BLaER1 (cell line): Measurements from ENCODE around the gene CCDC158.

Source experiments
- H3K27ac ChIP-seq: shearing (Covaris generic); formaldehyde crosslinking; 2 replicates; pipeline ENCODE4 v1.8.1; 2022
- H3K27me3 ChIP-seq: shearing (Covaris generic); formaldehyde crosslinking; 2 replicates; pipeline ENCODE4 v1.8.1; 2022
- H3K36me3 ChIP-seq: shearing (Covaris generic); formaldehyde crosslinking; 2 replicates; pipeline ENCODE4 v1.8.1; 2022
- H3K4me1 ChIP-seq: shearing (Covaris generic); formaldehyde crosslinking; 2 replicates; pipeline ENCODE4 v1.8.1; 2022
- H3K4me2 ChIP-seq: shearing (Covaris generic); formaldehyde crosslinking; 2 replicates; pipeline ENCODE4 v1.8.1; 2022
- H3K4me3 ChIP-seq: shearing (Covaris generic); formaldehyde crosslinking; 2 replicates; pipeline ENCODE4 v1.8.1; 2022
- H3K9ac ChIP-seq: shearing (Covaris generic); formaldehyde crosslinking; 2 replicates; pipeline ENCODE4 v1.8.1; 2022
- H3K9me3 ChIP-seq: shearing (Covaris generic); formaldehyde crosslinking; 2 replicates; pipeline ENCODE4 v1.8.1; 2022
- H4K20me1 ChIP-seq: shearing (Covaris generic); formaldehyde crosslinking; 2 replicates; pipeline ENCODE4 v1.8.1; 2022
- Cebpa-rat ChIP-seq: shearing (Covaris generic); IDR thresholded peaks from 2 replicates; pipeline ENCODE4 v1.8.1; 2022

CCDC158 gene

DNA sequence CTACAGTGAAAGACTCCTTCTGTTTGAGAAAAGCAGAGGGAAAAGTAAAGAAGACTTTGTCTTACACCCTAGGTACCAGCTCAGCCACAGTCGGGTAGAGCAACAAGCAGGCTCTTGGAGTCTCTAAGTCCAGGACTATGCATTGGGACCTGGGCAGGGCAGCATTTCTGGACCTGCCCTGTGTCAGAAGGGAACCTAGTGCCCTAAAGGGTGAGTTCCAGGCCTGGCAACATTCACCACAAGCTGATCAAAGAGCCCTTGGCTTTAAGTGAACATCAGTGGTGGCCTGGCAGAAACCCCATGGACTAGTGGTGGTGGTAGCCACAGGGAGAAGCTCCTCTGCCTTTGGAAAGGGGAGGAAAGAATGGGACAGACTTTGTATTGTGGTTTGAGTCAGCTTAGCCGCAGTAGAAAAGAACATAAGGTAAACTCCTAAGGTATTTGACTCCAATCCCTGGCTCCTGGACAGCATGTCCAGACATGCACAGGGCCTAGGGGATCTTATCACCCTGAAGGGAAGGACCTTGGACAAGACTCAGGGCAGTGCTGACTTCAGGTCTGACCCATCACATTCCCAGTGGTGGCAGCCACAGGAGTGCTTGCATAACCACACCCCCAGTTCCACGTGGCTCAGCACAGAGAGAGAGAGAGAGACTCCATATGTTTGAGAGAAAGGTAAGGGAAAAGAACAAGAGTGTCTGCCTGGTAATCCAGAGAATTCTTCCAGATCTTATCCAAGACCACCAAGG is 32.6 kb downstream of the CCDC158 start:
- Histone ChIP-seq H3K9me3 (peaks cover 35% of the 10 kb centered on the region; the same call in 1 of the 2 replicates), H4K20me1 (no peaks in the 10 kb centered on the region), H3K36me3 (no peaks in the 10 kb centered on the region), H3K9ac (no peak overlapping the region), H3K4me1 (no peaks in the 10 kb centered on the region), H3K4me2 (no peak overlapping the region), H3K27me3 (no peaks in the 10 kb centered on the region), H3K27ac (no peak overlapping the region), H3K4me3 (no peak overlapping the region)
- TF ChIP-seq Cebpa-rat: no peak

DNA sequence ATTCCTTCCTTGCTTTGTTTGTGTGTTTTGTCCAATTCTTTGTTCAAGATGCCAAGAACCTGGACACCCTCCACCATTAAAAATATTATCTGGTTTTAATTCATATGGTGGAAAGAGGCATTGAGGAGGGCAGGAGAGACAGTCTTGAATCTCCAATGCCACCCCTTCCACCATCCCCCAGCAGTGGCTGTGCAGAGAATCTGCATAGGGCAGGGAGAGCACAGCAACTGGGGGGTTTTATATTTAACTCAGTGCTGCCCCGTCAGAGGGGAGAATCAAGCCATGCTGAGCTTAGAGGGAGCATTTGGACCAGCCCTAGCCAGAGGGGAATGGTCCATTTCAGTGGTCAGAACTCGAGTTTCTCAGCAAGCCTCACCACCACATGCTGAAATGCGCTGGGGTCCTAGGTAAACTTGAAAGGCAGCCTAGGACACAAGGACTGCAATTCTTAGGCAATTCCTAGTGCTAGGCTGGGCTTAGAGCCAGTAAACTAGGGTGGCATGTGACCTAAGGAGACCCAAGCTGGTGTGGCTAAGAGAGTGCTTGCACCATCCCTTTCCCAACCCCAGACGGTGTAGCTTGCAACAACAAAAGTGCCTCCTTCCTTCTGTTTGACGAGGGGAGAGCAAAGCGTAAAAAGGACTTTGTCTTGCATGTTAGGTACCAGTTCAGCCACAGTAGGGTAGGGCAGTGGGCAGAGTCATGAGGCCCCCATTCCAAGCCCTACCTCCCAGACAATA is 34.2 kb downstream of the CCDC158 start:
- no peak overlapping the region for H3K4me2 ChIP-seq
- H3K4me3 ChIP-seq: no peak overlapping the region
- TF ChIP-seq Cebpa-rat: no peak
- no peaks in the 10 kb centered on the region for H3K4me1 ChIP-seq
- H3K36me3 ChIP-seq: no peaks in the 10 kb centered on the region
- no peaks in the 10 kb centered on the region for H3K27me3 ChIP-seq
- no peak overlapping the region for H3K27ac ChIP-seq
- H3K9me3 ChIP-seq: peaks cover 30% of the 10 kb centered on the region; the same call in 1 of the 2 replicates
- H4K20me1 ChIP-seq: no peaks in the 10 kb centered on the region
- H3K9ac ChIP-seq: no peak overlapping the region

DNA sequence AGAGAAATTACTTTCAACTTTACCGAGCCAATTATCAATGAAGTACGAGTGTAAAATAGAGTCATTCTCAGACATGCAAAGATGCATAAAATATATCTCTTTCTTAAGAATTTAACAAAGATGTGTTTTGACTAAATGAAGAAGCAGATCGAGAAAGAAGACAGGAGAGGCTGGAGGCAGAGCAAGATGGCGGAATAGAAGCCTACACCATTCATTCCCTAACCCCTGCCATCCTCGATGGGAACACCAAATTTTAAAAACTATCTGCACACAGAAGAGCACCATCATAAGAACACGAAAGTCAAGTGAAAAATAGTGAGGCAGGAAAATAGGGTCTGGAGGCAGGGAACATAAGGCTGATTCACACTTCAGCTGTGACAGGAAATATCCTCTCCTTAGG is 35.0 kb downstream of the CCDC158 start:
- Histone ChIP-seq H3K27me3 (no peaks in the 10 kb centered on the region), H3K27ac (no peak overlapping the region), H4K20me1 (no peaks in the 10 kb centered on the region), H3K4me1 (no peaks in the 10 kb centered on the region), H3K9me3 (peaks cover 33% of the 10 kb centered on the region), H3K9ac (no peak overlapping the region), H3K4me2 (no peak overlapping the region), H3K36me3 (no peaks in the 10 kb centered on the region), H3K4me3 (no peak overlapping the region)
- TF ChIP-seq Cebpa-rat: no peak

DNA sequence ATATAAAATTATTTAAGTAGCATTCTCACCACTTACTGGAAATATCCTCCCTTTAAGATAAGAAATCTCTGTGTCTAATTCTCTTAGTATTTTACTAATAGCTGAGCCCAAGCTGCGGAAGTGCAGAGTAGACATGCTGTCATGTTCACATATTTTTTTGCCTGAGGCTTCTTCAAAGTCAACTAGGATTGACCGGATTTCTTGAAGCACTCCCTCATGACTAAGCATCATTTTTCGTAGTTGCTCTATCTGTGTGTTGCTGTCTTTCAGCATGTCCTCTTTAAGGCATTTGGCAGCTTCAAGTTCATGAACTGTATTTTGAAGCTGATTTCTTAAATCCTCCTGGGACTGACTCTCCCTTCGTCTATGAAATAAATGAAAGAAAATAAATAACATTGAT is 36.9 kb downstream of the CCDC158 start:
- no peaks in the 10 kb centered on the region for H3K4me1 ChIP-seq
- no peaks in the 10 kb centered on the region for H3K27me3 ChIP-seq
- peaks cover 30% of the 10 kb centered on the region for H3K9me3 ChIP-seq
- H3K4me3 ChIP-seq: no peak overlapping the region
- no peaks in the 10 kb centered on the region for H4K20me1 ChIP-seq
- no peaks in the 10 kb centered on the region for H3K36me3 ChIP-seq
- H3K27ac ChIP-seq: no peak overlapping the region
- H3K4me2 ChIP-seq: no peak overlapping the region
- TF ChIP-seq Cebpa-rat: no peak
- H3K9ac ChIP-seq: no peak overlapping the region

DNA sequence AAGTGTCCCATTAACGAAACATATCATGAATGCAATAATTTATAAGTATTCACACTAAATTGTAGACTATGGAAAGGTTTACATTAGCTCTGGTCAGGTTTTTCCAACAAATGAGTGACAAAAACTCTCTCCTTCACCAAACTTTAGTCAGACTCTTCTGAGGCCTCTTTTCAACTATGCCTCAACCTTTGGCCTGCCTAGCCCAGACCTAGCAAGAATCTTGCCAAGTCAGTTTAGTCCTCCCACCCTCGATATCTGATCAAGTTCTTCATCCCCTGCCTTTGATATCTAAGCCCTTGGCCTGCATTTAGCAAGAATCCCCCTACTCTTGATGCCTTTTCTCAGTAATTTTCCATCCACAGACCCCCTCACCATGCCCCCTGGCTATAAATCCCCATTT is 37.9 kb downstream of the CCDC158 start:
- TF ChIP-seq Cebpa-rat: no peak
- Histone ChIP-seq H3K9me3 (peaks cover 23% of the 10 kb centered on the region), H4K20me1 (no peaks in the 10 kb centered on the region), H3K27ac (no peak overlapping the region), H3K4me3 (no peak overlapping the region), H3K4me1 (no peaks in the 10 kb centered on the region), H3K4me2 (no peak overlapping the region), H3K9ac (no peak overlapping the region), H3K36me3 (no peaks in the 10 kb centered on the region), H3K27me3 (no peaks in the 10 kb centered on the region)

DNA sequence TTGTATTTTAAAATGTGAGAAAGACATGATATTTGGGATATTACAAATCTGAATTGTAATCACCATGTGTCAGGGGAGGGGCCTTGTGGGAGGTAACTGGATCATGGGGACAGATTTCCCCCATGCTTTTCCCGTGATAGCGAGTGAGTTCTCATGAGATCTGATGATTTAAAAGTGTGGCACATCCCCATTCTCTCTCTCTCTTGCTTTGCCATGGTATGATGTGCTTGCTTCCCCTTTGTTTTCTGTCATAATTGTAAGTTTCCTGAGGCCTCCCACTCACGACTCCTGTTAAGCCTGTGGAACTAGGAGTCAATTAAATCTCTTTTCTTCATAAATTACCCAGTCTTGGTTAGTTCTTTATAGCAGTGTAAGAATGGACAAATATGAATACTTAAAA is 39.0 kb downstream of the CCDC158 start:
- H3K4me2 ChIP-seq: no peak overlapping the region
- no peaks in the 10 kb centered on the region for H3K27me3 ChIP-seq
- no peaks in the 10 kb centered on the region for H3K4me1 ChIP-seq
- H4K20me1 ChIP-seq: no peaks in the 10 kb centered on the region
- H3K9me3 ChIP-seq: peaks cover 21% of the 10 kb centered on the region
- no peak overlapping the region for H3K27ac ChIP-seq
- H3K4me3 ChIP-seq: no peak overlapping the region
- no peak for TF ChIP-seq Cebpa-rat
- no peak overlapping the region for H3K9ac ChIP-seq
- H3K36me3 ChIP-seq: no peaks in the 10 kb centered on the region

DNA sequence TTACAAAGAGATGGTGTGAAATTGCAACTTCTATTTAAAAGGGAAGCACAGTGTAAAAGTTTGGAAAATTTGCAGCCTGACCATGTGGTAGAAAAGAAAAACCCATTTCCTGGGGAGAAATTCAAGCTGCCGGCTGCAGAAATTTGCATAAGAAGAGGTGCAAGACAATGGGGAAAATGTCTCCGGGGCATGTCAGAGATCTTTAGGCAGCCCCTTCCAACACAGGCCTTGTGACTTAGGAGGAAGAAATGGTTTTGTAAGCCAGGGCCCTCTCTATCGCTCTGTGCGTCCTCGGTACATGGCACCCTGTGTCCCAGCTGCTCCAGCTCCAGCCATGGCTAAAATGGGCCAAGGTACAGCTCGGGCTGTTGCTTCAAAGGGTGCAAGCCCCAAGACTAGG is 40.4 kb downstream of the CCDC158 start:
- Histone ChIP-seq H4K20me1 (no peaks in the 10 kb centered on the region), H3K4me2 (no peak overlapping the region), H3K4me1 (no peaks in the 10 kb centered on the region), H3K9ac (no peak overlapping the region), H3K36me3 (no peaks in the 10 kb centered on the region), H3K4me3 (no peak overlapping the region), H3K27me3 (no peaks in the 10 kb centered on the region), H3K9me3 (peaks cover 17% of the 10 kb centered on the region), H3K27ac (no peak overlapping the region)
- no peak for TF ChIP-seq Cebpa-rat

DNA sequence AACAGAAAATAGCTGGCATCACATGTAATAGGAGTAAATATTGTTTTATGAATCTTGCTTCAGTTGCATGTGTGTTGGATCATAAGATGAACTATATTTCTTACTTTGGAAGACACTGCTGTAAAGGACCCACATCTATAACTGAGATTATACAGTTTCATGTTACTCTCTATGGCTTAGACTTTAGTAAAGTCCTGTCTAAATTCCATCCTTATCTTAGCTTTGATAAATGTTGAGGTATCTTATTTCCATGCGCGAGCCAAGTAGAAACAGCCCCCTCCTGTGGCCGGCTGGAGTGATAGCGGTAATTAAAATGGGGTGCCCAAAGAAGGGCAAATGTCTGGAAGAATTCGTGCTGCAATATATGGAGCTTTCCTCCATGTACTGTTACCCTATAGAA is 43.0 kb downstream of the CCDC158 start:
- Histone ChIP-seq H4K20me1 (no peaks in the 10 kb centered on the region), H3K9ac (no peak overlapping the region), H3K27me3 (no peaks in the 10 kb centered on the region), H3K27ac (no peak overlapping the region), H3K4me2 (no peak overlapping the region), H3K36me3 (no peaks in the 10 kb centered on the region), H3K9me3 (peaks cover 17% of the 10 kb centered on the region), H3K4me3 (no peak overlapping the region), H3K4me1 (no peaks in the 10 kb centered on the region)
- TF ChIP-seq Cebpa-rat: no peak

DNA sequence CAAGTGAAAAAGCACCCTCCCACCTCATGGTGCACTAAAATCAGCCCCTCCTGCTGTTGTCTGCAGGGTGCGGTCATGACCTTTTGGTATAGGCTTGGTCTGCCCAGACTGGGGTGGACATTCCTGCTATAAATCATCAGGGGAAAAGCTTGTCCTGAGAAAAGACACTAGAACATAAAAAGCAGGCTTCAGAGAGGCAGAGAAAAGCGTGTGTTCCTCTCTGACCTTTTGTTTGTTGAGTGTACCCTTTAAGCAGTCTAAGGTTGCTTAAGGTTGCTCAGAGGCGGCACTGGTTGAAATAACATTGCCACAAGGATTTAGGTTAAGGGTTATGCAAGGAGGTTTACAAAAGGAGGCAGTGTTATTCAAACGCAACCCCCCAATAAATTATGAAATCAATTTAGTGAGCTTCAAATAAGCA is 43.5 kb downstream of the CCDC158 start:
- no peak overlapping the region for H3K4me3 ChIP-seq
- no peak overlapping the region for H3K4me2 ChIP-seq
- no peaks in the 10 kb centered on the region for H4K20me1 ChIP-seq

DNA sequence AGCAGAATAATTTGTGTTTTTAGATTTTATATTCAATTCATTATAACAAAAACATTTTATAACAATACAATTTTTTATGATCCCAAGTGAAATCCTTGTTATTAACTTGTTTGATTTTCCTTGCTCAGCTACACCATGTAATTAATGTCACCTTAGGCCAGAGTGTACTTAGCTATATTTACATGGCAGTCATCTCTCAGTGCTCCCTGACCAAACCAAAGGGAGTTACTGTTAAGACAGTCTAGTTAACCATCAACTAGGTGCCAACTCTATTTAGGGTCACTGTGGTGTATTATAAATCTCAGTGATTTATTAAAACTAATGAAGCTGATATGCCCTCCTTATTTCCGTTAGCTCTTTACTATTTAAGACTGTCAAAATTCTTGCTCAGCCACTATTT is 44.4 kb downstream of the CCDC158 start:
- Histone ChIP-seq H3K27ac (no peak overlapping the region), H3K36me3 (no peaks in the 10 kb centered on the region), H3K27me3 (no peaks in the 10 kb centered on the region), H3K4me3 (no peak overlapping the region), H3K4me1 (no peaks in the 10 kb centered on the region), H3K9ac (no peak overlapping the region), H4K20me1 (no peaks in the 10 kb centered on the region), H3K9me3 (peaks cover 17% of the 10 kb centered on the region), H3K4me2 (no peak overlapping the region)
- no peak for TF ChIP-seq Cebpa-rat

More for the DNA sequence above, 43.5 kb downstream of the CCDC158 start:
- peaks cover 17% of the 10 kb centered on the region for H3K9me3 ChIP-seq
- no peaks in the 10 kb centered on the region for H3K27me3 ChIP-seq
- H3K4me1 ChIP-seq: no peaks in the 10 kb centered on the region
- H3K27ac ChIP-seq: no peak overlapping the region
- H3K9ac ChIP-seq: no peak overlapping the region
- no peaks in the 10 kb centered on the region for H3K36me3 ChIP-seq
- no peak for TF ChIP-seq Cebpa-rat
